Peyer's patch (tissue), 4 donors: ENCODE data around the gene SLC43A3.

ENCODE experiments used
- POLR2A ChIP-seq, 2 donors: fragments of 450-650 bp; IDR thresholded peaks; one replicate each; pipeline ENCODE4 v1.5.1; 2017; ENCODE audit warnings: antibody characterized with exemption in 2 of 2, mild to moderate bottlenecking in 2 of 2, moderate library complexity in 2 of 2
- TF ChIP-seq, protein P1 (sequence below), 6 experiments: fragments of 450-650 bp in 4 of 6; fragments of 200-600 bp in 2 of 6; sonication (generic) in 1 of 6; IDR thresholded peaks; one replicate each; pipeline ENCODE4 v1.5.1; 2017 to 2019; ENCODE audit warnings: antibody characterized with exemption in 6 of 6, mild to moderate bottlenecking in 3 of 6, moderate library complexity in 1 of 6

DNA sequence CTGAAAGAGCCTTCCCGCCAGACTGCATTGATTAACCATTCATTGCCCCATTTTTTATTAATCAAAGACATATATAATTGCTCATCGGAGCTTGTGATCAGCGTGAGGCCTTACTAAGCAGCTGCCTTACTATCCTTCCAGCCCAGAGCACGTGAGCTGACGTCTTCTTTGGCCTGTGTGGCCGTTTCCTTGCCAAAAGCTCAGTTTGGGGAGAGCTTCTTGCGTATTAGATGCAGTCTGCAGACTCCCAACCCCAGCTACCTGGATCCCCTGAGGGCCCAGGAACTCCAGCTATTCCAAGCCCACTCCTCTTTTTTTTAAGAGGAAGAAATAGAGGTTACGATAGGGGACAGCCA lies 784 bp upstream of the SLC43A3 start:
- TF ChIP-seq, protein P1, sequence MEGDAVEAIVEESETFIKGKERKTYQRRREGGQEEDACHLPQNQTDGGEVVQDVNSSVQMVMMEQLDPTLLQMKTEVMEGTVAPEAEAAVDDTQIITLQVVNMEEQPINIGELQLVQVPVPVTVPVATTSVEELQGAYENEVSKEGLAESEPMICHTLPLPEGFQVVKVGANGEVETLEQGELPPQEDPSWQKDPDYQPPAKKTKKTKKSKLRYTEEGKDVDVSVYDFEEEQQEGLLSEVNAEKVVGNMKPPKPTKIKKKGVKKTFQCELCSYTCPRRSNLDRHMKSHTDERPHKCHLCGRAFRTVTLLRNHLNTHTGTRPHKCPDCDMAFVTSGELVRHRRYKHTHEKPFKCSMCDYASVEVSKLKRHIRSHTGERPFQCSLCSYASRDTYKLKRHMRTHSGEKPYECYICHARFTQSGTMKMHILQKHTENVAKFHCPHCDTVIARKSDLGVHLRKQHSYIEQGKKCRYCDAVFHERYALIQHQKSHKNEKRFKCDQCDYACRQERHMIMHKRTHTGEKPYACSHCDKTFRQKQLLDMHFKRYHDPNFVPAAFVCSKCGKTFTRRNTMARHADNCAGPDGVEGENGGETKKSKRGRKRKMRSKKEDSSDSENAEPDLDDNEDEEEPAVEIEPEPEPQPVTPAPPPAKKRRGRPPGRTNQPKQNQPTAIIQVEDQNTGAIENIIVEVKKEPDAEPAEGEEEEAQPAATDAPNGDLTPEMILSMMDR (IDR thresholded peaks at IDR 0.05), result no peak
- TF ChIP-seq POLR2A (IDR thresholded peaks at IDR 0.05), result no peak
